ENCODE measurements around the gene TRIM60.

TRIM60 gene

DNA sequence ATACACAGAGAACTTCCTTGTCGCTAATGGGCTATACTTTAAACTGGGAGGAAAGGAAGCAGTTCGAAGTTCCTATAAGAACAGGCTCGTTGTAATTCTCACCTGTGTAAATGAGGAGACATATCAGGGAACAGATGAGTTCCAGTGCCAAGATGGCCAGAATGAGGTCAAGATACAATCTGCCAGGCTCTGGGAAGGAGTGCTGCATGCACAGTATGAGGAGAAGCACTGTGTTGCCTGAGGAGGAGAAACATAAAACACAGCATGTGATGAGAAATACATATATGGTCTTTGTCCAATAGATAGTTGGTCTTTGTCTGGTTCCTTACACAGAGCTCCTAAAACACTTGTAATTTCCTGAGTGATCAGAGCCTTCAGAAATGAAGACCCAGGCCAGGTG is 56.6 kb downstream of the TRIM60 start:
- H3K9me3 ChIP-seq (ENCODE audit: control insufficient read depth, insufficient read depth, low read depth, low read length) = no peaks in the 10 kb centered on the region
- H3K4me1 ChIP-seq (ENCODE audit: control insufficient read depth, insufficient read depth, low read length) = no peaks in the 10 kb centered on the region
- peaks cover 35% of the 10 kb centered on the region for H3K36me3 ChIP-seq (ENCODE audit: control insufficient read depth, insufficient read depth, low read length)
- H3K27ac ChIP-seq (ENCODE audit: low read depth, low read length) = no peak overlapping the region
- no peaks in the 10 kb centered on the region for H3K27me3 ChIP-seq (ENCODE audit: control insufficient read depth, insufficient read depth, low read length)
- H3K4me3 ChIP-seq (ENCODE audit: low read depth, low read length) = no peak overlapping the region
- H3K9ac ChIP-seq (ENCODE audit: low read length) = no peak overlapping the region
